HT1080 (cell line): ENCODE data around the gene HOXA6. TPM values are rescaled to one million over a fixed set of nuclear protein-coding genes. Genes with fewer than 3 reads are reported as not detected.

Experiments
- DNase-seq: peaks from one replicate; pipeline ENCODE4 v3.0.0-alpha.2; 2015; ENCODE audit warnings: low read depth
- total RNA-seq: library from RNA; depleted of rRNA; stranded (reverse); fragments of >200 nt; shearing (Covaris generic); gene quantifications from 2 replicates; pipeline ENCODE4 v1.2.3, GENCODE V29; 2014

Gene HOXA6
- total RNA-seq, 1 experiment from 2014 or later: 3.6 TPM

DNA sequence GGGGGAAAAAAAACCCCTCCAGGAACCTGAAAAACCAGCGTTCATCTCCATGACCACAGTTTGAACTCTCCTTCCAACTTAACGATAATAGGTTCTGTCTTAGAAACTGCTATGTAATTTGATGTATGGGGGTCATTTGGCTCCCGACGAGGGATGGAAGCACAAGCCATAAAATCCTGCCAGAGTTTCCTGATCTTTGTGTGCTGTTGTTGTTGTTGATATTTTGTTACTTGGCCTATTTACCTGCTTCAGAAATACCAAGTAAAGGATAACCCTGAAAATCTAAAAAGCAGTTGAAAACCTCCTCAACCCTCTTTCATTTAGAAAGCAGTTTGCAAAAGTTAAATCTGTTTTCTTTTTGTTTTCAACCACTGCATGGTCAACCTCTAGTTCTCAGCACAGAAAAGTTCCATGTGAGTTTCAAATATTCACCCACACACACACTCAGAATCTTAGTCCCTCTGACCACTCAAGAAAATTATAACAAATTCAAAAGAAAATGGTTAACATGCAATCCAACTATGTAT is 35.8 kb downstream of the HOXA6 start:
- DNase-seq: no peak

DNA sequence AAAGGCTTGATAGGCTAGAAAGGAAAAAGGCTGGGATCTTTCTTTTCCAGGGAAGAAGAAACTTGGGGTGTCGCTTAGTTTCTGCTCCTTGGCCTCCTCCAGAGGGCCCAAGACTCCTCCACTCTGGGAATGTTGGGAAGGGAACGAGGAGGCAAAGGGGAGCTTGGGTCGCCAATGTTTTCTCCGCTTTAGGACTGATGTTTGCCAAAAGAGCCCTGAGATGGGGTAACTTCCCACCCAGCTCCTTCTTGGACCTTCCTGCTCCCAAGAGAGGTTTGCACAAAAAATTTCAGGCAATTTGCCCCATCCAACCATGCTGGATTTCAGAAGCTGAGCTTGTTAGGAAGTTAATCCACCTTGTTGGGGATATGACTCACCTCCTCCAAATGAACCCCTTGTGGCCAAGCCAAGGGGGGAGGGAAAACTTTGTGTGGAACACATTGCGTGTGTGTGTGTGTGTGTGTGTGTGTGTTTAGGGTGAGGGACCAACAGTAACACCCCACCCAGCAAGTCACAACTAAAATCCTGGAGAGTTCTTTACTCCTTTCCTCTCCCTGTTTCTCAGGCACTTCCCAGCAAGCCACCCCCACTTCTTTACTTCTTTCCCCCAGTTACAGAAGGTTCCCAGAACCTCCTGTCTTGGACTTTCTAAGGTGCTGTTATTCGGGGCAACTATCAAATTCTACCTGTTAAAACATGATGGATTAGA is 36.4 kb downstream of the HOXA6 start:
- peak; percentile 33 for DNase-seq

DNA sequence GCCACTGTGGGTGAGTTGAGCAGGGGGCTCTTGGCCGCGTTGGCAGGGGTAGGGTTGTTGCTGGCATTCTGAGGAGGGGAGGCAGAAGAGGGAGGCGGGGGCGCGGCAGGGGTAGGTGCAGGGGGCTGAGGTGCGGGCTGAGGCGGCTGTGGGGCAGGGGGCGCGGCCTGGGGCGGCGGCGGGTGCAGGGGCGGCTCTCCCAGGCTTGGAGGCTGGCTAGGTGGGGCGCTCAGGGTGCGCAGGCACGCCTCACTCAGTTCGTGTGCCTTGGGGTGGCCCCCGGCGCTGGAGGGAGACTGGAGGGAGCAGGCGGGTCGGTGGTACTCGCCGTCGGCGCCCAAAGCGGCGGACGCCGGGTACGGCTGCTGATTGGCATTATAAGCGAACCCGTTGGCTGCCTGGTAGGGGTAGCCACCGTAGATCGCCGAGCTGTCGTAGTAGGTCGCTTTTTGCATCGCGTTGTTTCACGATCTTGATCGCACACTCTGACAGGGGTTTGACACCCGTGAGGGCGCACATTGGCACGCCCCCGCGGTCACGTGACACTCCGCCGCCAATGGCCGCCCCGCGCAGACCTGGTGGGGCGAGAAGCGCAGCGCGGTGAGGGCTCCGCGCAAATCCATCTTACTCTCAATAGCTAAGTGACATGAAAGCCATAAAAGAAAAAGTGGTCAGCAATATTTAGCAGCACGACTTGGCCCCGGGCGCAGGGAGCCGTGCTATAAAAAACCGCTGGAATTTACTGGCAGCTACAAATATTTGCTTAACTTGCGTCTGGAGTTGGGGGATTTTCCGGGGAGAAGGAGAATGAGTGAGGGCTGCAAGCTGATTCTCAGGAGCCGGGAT is 37.2 kb downstream of the HOXA6 start:
- no peak for DNase-seq

- DNase-seq: no peak
Observed at GRCh38 chr7:27109466-27110185, 37.9 kb downstream of the HOXA6 start.

GRCh38 chr7:27108390-27109127 is 39.0 kb downstream of the HOXA6 start:
- DNase-seq: no peak

DNA sequence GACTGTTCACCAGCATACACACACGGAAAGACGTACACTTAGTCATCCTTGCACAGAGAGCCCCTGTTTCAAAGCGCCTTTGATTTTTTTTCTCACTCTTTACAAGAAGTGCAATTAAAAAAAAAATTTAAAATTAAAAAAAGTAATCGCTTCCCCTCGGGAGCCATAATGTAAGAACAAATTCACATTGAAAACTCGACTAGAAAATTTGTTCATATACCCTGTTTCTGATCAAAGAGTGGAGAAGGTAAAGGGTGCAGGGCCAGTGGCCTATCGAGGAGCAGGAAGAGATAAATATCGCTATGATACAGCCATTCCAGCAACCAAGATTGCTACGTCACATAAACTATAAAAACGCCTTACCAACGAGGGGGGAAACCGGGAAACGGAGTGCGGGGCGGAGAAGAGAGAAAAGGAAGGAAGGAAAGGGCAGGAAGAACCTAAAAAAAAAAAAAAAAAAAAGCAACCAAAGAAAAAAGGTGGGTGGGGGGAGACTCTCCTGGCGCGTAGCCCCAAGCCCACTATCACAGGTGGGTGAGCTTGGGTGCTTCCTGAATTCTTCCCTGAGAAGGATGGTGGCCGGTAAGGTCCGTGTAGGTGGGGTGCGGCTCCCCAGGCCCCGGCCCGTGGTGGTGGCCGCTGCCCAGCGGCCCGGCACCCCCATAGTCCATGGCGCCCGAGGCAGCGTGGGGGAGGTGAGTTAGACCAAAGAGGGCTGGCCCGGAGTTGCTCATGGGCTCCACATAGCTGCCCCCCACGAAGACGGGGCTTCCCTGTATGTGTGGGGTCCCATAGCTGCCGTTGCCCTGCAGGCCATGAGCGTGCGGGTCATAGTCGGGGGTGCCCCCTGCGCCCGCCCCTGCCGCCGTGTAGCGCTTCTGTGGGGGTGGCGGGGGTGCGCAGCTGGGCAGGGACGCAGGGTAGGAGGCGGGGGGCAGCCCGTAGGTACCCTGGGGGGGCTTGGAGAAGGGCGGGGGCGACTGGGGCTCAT is 39.9 kb downstream of the HOXA6 start:
- DNase-seq: no peak

- DNase-seq: no peak
Observed at GRCh38 chr7:27106901-27107240, 40.7 kb downstream of the HOXA6 start.

- DNase-seq: no peak
Observed at GRCh38 chr7:27106181-27106900, 41.2 kb downstream of the HOXA6 start.

- no peak for DNase-seq
Observed at GRCh38 chr7:27105301-27106031, 42.1 kb downstream of the HOXA6 start.

GRCh38 chr7:27104341-27105058 is 43.1 kb downstream of the HOXA6 start:
- DNase-seq: no peak

GRCh38 chr7:27103489-27104226 is 43.9 kb downstream of the HOXA6 start:
- no peak for DNase-seq

- no peak for DNase-seq
Observed at GRCh38 chr7:27102581-27103442, 44.8 kb downstream of the HOXA6 start, which contains the start of gene HOXA2. Gene HOXA2, minus strand, starts transcription at chr7:27102683. Its CDS starts 183 bp downstream, at chr7:27102500.

GRCh38 chr7:27101957-27102580 is 45.5 kb downstream of the HOXA6 start:
- no peak for DNase-seq

DNA sequence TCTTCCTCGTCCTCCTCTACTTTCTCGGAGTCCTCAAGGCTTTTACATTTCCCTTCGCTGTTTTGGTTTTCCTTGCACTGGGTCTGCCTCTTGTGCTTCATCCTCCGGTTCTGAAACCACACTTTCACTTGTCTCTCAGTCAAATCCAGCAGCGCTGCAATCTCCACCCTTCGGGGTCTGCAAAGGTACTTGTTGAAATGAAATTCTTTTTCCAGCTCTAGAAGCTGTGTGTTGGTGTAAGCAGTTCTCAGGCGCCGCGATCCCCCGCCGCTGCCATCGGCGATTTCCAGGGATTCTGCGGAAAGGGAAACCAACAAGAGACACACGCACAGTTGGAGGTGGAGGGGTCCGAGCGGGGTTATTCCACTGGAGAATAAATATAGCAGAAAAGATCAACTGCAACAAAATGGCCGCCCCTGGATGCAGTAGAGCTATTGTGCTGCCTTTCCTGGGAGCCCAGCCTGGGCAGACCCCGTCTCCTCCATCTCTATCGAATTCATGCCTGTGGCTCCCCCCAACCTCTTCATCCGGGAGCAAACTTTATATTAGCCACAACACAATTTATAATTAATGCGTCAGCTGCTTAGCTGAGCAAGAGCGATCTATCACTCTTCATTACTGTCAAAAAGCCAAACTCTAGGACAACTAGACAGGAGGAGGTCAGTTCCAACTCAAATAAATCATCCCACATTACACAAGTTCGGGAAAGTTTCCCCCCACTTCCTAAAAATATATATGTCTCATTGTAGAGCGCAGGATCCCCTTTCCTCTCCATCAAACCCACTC is 46.2 kb downstream of the HOXA6 start:
- DNase-seq: no peak

- DNase-seq: no peak
Observed at GRCh38 chr7:27100694-27101170, 46.8 kb downstream of the HOXA6 start.
